HEK293 (cell line): ENCODE results near the gene LRP1B.

ENCODE experiments used
- CTCF ChIA-PET: fragments of 350-600 bp; formaldehyde crosslinking; extraction: SDS; loops from one replicate; lab custom pipeline; 2021; ENCODE audit warnings: antibody characterized with exemption; lab: Yijun Ruan, JAX
- POLR2A ChIA-PET: fragments of 300-600 bp; formaldehyde crosslinking; extraction: SDS; loops from one replicate; lab custom pipeline; 2020; ENCODE audit warnings: antibody characterized with exemption, inconsistent platforms; lab: Yijun Ruan, JAX
- H3K27ac ChIP-seq: fragments of 200-500 bp; sonication (Bioruptor generic); 2 replicates; pipeline ENCODE4 v1.5.1; 2014; ENCODE audit warnings: low read depth, low read length, control low read depth, inconsistent platforms; ENCODE audit errors: extremely low read depth
- H3K36me3 ChIP-seq, 2 experiments: fragments of 200-500 bp in 1 of 2; sonication (Bioruptor generic) in 1 of 2; 1 replicate in 1 of 2; 2 replicates in 1 of 2; pipeline ENCODE4 v1.5.1; 2014 to 2017; ENCODE audit warnings: inconsistent platforms in 2 of 2, low read length in 2 of 2; ENCODE audit not compliant: control insufficient read depth in 2 of 2, insufficient read depth in 1 of 2
- H3K4me1 ChIP-seq: fragments of 200-500 bp; sonication (Bioruptor generic); 2 replicates; pipeline ENCODE4 v1.5.1; 2014; ENCODE audit warnings: mild to moderate bottlenecking, low read length, inconsistent platforms; ENCODE audit not compliant: control insufficient read depth, insufficient read depth
- H3K4me3 ChIP-seq: 2 replicates; pipeline ENCODE4 v1.5.1; 2011; ENCODE audit warnings: low read depth, mild to moderate bottlenecking, control low read depth, low read length, moderate library complexity
- H3K9me3 ChIP-seq: fragments of 200-500 bp; sonication (Bioruptor generic); 2 replicates; pipeline ENCODE4 v1.5.1; 2014; ENCODE audit warnings: low read depth, low read length, inconsistent platforms; ENCODE audit not compliant: control insufficient read depth, insufficient read depth
- KLF1 ChIP-seq: fragments of 450-650 bp; formaldehyde crosslinking; IDR thresholded peaks from 2 replicates; pipeline ENCODE4 v1.5.1; 2016; ENCODE audit warnings: missing biosample characterization, missing genetic modification characterization
- KLF10 ChIP-seq: fragments of 450-650 bp; IDR thresholded peaks from 2 replicates; pipeline ENCODE4 v1.5.1; 2018; ENCODE audit warnings: missing biosample characterization, mild to moderate bottlenecking, missing genetic modification characterization
- SALL2 ChIP-seq: fragments of 450-650 bp; formaldehyde crosslinking; IDR thresholded peaks from 2 replicates; pipeline ENCODE4 v1.5.0; 2017; ENCODE audit warnings: missing biosample characterization, mild to moderate bottlenecking, missing genetic modification characterization, borderline replicate concordance
- YY2 ChIP-seq: fragments of 450-650 bp; formaldehyde crosslinking; IDR thresholded peaks from 2 replicates; pipeline ENCODE4 v1.5.1; 2016; ENCODE audit warnings: missing biosample characterization, missing genetic modification characterization
- ZNF311 ChIP-seq: fragments of 450-650 bp; formaldehyde crosslinking; IDR thresholded peaks from 2 replicates; pipeline ENCODE4 v1.5.1; 2017; ENCODE audit warnings: missing biosample characterization, missing genetic modification characterization, borderline replicate concordance
- ZNF473 ChIP-seq: fragments of 450-650 bp; formaldehyde crosslinking; IDR thresholded peaks from 2 replicates; pipeline ENCODE4 v1.5.1; 2017; ENCODE audit warnings: missing biosample characterization, missing genetic modification characterization
- ZNF707 ChIP-seq: fragments of 450-650 bp; formaldehyde crosslinking; IDR thresholded peaks from 2 replicates; pipeline ENCODE4 v1.5.1; 2016; ENCODE audit warnings: missing biosample characterization, missing genetic modification characterization
- TF ChIP-seq, protein P1 (sequence below): fragments of 450-650 bp; formaldehyde crosslinking; IDR thresholded peaks from 2 replicates; pipeline ENCODE4 v1.5.1; 2016; ENCODE audit warnings: missing biosample characterization, missing genetic modification characterization
- TF ChIP-seq, protein P2 (sequence below): fragments of 450-650 bp; formaldehyde crosslinking; IDR thresholded peaks from 2 replicates; pipeline ENCODE4 v1.5.1; 2016; ENCODE audit warnings: missing biosample characterization, missing genetic modification characterization
- TF ChIP-seq, protein P3 (sequence below): fragments of 450-650 bp; formaldehyde crosslinking; IDR thresholded peaks from 2 replicates; pipeline ENCODE4 v1.5.1; 2016; ENCODE audit warnings: missing biosample characterization, missing genetic modification characterization
- TF ChIP-seq, protein P4 (sequence below): fragments of 450-650 bp; formaldehyde crosslinking; conservative IDR thresholded peaks from 2 replicates; pipeline ENCODE4 v1.5.1; 2016; ENCODE audit warnings: low read depth, missing biosample characterization, missing genetic modification characterization

LRP1B gene

DNA sequence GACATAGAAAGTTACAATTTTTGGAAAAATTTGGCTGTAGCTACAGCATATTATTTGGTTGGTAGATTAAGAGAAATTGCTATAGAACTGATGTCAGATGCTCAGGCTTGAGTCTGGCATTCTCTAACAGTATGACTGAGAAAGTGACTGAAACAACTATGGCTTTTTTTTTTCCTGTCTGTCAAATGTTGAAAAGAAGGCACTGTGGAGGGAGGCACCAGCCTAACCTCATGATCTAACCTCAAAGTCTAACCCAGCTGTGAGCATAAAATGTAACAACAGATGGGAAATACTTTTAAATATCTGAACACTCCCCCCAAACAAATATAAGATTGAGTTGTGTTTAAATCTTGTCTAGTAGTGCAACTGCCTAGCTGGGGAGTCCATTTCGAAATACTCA lies 629.1 kb downstream of the LRP1B start:
- no peaks in the 10 kb centered on the region for H3K4me1 ChIP-seq
- ChIA-PET POLR2A (no interaction called here), CTCF (interaction anchor here (0.6 kb wide), 1 partner anchor 16 kb away, joined by 3 read pairs; no protein-coding TSS in a partner anchor)
- no peaks in the 10 kb centered on the region for H3K36me3 ChIP-seq
- H3K27ac ChIP-seq = no peak overlapping the region
- no peak for TF ChIP-seq ZNF707 (tag by site-specific recombination)
- TF ChIP-seq, protein P1, sequence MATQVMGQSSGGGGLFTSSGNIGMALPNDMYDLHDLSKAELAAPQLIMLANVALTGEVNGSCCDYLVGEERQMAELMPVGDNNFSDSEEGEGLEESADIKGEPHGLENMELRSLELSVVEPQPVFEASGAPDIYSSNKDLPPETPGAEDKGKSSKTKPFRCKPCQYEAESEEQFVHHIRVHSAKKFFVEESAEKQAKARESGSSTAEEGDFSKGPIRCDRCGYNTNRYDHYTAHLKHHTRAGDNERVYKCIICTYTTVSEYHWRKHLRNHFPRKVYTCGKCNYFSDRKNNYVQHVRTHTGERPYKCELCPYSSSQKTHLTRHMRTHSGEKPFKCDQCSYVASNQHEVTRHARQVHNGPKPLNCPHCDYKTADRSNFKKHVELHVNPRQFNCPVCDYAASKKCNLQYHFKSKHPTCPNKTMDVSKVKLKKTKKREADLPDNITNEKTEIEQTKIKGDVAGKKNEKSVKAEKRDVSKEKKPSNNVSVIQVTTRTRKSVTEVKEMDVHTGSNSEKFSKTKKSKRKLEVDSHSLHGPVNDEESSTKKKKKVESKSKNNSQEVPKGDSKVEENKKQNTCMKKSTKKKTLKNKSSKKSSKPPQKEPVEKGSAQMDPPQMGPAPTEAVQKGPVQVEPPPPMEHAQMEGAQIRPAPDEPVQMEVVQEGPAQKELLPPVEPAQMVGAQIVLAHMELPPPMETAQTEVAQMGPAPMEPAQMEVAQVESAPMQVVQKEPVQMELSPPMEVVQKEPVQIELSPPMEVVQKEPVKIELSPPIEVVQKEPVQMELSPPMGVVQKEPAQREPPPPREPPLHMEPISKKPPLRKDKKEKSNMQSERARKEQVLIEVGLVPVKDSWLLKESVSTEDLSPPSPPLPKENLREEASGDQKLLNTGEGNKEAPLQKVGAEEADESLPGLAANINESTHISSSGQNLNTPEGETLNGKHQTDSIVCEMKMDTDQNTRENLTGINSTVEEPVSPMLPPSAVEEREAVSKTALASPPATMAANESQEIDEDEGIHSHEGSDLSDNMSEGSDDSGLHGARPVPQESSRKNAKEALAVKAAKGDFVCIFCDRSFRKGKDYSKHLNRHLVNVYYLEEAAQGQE (tag by site-specific recombination) = no peak
- TF ChIP-seq, protein P2, sequence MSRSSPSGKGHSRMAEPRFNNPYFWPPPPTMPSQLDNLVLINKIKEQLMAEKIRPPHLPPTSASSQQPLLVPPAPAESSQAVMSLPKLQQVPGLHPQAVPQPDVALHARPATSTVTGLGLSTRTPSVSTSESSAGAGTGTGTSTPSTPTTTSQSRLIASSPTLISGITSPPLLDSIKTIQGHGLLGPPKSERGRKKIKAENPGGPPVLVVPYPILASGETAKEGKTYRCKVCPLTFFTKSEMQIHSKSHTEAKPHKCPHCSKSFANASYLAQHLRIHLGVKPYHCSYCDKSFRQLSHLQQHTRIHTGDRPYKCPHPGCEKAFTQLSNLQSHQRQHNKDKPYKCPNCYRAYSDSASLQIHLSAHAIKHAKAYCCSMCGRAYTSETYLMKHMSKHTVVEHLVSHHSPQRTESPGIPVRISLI (tag by site-specific recombination) = no peak
- TF ChIP-seq YY2 (tag by site-specific recombination) = no peak
- no peak for TF ChIP-seq KLF10
- TF ChIP-seq, protein P3, sequence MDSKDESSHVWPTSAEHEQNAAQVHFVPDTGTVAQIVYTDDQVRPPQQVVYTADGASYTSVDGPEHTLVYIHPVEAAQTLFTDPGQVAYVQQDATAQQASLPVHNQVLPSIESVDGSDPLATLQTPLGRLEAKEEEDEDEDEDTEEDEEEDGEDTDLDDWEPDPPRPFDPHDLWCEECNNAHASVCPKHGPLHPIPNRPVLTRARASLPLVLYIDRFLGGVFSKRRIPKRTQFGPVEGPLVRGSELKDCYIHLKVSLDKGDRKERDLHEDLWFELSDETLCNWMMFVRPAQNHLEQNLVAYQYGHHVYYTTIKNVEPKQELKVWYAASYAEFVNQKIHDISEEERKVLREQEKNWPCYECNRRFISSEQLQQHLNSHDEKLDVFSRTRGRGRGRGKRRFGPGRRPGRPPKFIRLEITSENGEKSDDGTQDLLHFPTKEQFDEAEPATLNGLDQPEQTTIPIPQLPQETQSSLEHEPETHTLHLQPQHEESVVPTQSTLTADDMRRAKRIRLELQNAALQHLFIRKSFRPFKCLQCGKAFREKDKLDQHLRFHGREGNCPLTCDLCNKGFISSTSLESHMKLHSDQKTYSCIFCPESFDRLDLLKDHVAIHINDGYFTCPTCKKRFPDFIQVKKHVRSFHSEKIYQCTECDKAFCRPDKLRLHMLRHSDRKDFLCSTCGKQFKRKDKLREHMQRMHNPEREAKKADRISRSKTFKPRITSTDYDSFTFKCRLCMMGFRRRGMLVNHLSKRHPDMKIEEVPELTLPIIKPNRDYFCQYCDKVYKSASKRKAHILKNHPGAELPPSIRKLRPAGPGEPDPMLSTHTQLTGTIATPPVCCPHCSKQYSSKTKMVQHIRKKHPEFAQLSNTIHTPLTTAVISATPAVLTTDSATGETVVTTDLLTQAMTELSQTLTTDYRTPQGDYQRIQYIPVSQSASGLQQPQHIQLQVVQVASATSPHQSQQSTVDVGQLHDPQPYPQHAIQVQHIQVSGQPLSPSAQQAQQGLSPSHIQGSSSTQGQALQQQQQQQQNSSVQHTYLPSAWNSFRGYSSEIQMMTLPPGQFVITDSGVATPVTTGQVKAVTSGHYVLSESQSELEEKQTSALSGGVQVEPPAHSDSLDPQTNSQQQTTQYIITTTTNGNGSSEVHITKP (tag by site-specific recombination) = no peak
- no peak for TF ChIP-seq SALL2 (tag by site-specific recombination)
- TF ChIP-seq, protein P4, sequence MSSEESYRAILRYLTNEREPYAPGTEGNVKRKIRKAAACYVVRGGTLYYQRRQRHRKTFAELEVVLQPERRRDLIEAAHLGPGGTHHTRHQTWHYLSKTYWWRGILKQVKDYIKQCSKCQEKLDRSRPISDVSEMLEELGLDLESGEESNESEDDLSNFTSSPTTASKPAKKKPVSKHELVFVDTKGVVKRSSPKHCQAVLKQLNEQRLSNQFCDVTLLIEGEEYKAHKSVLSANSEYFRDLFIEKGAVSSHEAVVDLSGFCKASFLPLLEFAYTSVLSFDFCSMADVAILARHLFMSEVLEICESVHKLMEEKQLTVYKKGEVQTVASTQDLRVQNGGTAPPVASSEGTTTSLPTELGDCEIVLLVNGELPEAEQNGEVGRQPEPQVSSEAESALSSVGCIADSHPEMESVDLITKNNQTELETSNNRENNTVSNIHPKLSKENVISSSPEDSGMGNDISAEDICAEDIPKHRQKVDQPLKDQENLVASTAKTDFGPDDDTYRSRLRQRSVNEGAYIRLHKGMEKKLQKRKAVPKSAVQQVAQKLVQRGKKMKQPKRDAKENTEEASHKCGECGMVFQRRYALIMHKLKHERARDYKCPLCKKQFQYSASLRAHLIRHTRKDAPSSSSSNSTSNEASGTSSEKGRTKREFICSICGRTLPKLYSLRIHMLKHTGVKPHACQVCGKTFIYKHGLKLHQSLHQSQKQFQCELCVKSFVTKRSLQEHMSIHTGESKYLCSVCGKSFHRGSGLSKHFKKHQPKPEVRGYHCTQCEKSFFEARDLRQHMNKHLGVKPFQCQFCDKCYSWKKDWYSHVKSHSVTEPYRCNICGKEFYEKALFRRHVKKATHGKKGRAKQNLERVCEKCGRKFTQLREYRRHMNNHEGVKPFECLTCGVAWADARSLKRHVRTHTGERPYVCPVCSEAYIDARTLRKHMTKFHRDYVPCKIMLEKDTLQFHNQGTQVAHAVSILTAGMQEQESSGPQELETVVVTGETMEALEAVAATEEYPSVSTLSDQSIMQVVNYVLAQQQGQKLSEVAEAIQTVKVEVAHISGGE (tag by site-specific recombination) = no peak
- H3K9me3 ChIP-seq = no peaks in the 10 kb centered on the region
- no peak overlapping the region for H3K4me3 ChIP-seq

DNA sequence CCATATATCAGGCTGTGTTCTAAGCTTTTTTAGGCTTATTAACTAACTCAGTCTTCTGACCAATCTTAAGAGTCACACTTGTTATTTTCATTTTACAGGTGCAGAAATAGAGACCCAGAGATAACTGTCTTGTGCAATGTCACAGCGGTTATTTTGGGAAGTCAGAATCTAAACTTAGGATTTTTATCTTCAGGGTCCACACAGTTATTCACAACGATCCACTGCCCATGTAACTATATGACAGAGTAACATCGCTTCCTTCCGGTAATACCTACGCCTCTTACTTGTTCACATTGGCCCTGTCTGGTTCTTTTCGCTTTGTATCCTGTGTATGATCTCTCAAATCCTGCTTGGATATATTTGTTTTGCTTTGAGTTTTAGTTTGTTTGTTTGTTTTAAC lies 631.7 kb downstream of the LRP1B start:
- no peaks in the 10 kb centered on the region for H3K9me3 ChIP-seq
- no peak for TF ChIP-seq ZNF311 (tag by site-specific recombination)
- TF ChIP-seq, protein P3 (tag by site-specific recombination) = no peak
- TF ChIP-seq KLF1 (tag by site-specific recombination) = no peak
- no peak for TF ChIP-seq ZNF473 (tag by site-specific recombination)
- TF ChIP-seq, all 188 proteins: peak for 0

More for the DNA sequence above, 631.7 kb downstream of the LRP1B start:
- ChIA-PET CTCF (no interaction called here), POLR2A (no interaction called here)
- Histone ChIP-seq H3K4me3 (no peak overlapping the region), H3K4me1 (no peaks in the 10 kb centered on the region), H3K27ac (no peak overlapping the region), H3K36me3 (no peaks in the 10 kb centered on the region)
